Measurements from ENCODE around the gene EML1. TPM values are rescaled to one million over a fixed set of nuclear protein-coding genes. Genes with fewer than 3 reads are reported as not detected.
A peak's percentile ranks its signal among the peaks of the same experiment; 100 is the strongest.

The EML1 gene
- total RNA-seq, 2 experiments from 2014 or later, result not detected

GRCh38 chr14:99808154-99808505, 14.9 kb downstream of the EML1 start:
- DNase-seq, result no peak
- no peaks in the 10 kb centered on the region for H3K4me1 Mint-ChIP-seq
- H3K4me3 Mint-ChIP-seq, result no peak overlapping the region
- no peaks in the 10 kb centered on the region for H3K36me3 Mint-ChIP-seq (ENCODE audit: low read depth)
- peaks cover 18% of the 10 kb centered on the region for H3K27me3 Mint-ChIP-seq
- ChIA-PET CTCF (no interaction called here), POLR2A (no interaction called here)
- H3K9me3 Mint-ChIP-seq, result no peaks in the 10 kb centered on the region
- H3K27ac Mint-ChIP-seq, result no peak overlapping the region

DNA sequence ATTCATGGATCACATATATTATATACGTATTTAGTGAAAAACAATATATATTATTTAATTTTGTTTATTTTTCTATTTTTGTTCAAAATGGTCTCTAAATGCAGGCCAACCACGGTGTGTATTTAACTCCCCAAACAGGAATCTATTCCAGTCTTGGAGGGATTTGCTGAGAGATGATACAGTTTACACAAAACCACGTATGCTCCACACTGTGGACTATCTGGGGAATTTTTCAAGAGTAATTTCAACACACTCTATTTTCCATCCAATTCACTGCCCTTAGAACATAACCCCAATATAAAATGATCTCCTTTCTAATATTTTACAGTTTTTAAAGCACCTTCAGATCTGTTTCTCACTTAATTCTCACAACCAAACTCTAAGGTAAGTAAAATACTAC, 15.3 kb downstream of the EML1 start:
- Mint-ChIP-seq H3K4me3 (no peak overlapping the region), H3K36me3 (ENCODE audit: low read depth) (no peaks in the 10 kb centered on the region), H3K27me3 (peaks cover 18% of the 10 kb centered on the region), H3K9me3 (no peaks in the 10 kb centered on the region), H3K27ac (no peak overlapping the region), H3K4me1 (no peaks in the 10 kb centered on the region)
- DNase-seq, result no peak
- CTCF ChIA-PET, result no interaction called here
- POLR2A ChIA-PET, result no interaction called here

GRCh38 chr14:99809360-99809759, 16.1 kb downstream of the EML1 start:
- Mint-ChIP-seq H3K4me3 (no peak overlapping the region), H3K9me3 (no peaks in the 10 kb centered on the region), H3K4me1 (no peaks in the 10 kb centered on the region), H3K27me3 (peaks cover 24% of the 10 kb centered on the region), H3K36me3 (ENCODE audit: low read depth) (no peaks in the 10 kb centered on the region), H3K27ac (no peak overlapping the region)
- ChIA-PET POLR2A (no interaction called here), CTCF (no interaction called here)
- no peak for DNase-seq

GRCh38 chr14:99809859-99810558, 16.8 kb downstream of the EML1 start:
- Mint-ChIP-seq H3K9me3 (no peaks in the 10 kb centered on the region), H3K36me3 (ENCODE audit: low read depth) (no peaks in the 10 kb centered on the region), H3K4me1 (no peaks in the 10 kb centered on the region), H3K27me3 (peaks cover 27% of the 10 kb centered on the region), H3K27ac (no peak overlapping the region), H3K4me3 (no peak overlapping the region)
- ChIA-PET CTCF (no interaction called here), POLR2A (interaction anchor here (0.7 kb wide), 1 partner anchor 33 kb away, joined by 3 read pairs; no protein-coding TSS in a partner anchor)
- no peak for DNase-seq

DNA sequence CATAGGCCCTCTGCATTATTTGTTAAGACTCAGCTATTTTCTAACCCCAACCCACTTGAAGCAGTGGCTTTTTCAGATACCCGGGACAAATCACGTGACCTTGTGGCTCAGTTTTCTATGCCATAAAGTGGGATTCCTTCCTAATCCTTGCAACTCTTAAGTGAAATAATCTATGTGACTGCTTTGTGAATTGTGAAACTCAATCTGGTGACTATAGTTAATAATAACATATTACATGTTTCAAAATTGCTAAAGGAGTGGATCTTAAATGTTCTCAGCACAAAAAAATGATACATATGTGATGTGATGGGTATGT, 17.3 kb downstream of the EML1 start:
- no peaks in the 10 kb centered on the region for H3K9me3 Mint-ChIP-seq
- no peak overlapping the region for H3K27ac Mint-ChIP-seq
- H3K36me3 Mint-ChIP-seq (ENCODE audit: low read depth), result no peaks in the 10 kb centered on the region
- ChIA-PET POLR2A (interaction anchor here (0.7 kb wide), 1 partner anchor 34 kb away, joined by 3 read pairs; no protein-coding TSS in a partner anchor), CTCF (no interaction called here)
- H3K4me3 Mint-ChIP-seq, result no peak overlapping the region
- peaks cover 30% of the 10 kb centered on the region for H3K27me3 Mint-ChIP-seq
- no peaks in the 10 kb centered on the region for H3K4me1 Mint-ChIP-seq
- DNase-seq, result no peak

DNA sequence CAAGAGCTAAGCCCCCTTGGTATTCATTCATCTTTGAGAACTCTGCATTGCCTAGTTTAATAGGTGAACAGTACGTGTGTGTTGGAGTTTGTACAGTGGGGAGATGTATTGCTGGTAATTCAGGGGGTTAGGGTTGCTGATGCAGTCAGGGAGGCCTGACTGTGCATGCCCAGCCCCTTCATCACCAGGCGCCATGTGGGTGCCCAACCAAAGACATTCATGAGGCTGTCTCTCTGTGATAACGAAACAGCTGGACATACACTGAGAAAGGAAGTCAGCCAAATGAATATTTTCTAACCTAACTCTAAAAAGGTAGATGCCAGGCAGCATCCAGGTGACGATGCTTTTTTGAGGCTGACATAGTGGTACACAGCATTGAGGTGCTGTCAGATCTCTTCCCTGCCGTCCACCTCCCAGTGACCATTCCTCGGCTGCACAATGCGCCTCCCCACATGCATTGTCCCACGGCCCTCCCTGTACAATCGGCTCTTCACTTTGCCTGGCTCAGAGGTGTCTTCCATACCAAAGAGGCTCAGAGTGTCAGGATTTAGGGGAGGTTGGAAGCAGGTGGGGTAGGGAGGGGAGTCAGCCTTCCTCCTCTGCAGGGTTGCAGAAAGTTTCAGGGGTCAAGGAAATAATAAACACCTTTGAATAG, 19.0 kb downstream of the EML1 start:
- H3K27ac Mint-ChIP-seq, result no peak overlapping the region
- H3K36me3 Mint-ChIP-seq (ENCODE audit: low read depth), result no peaks in the 10 kb centered on the region
- no peaks in the 10 kb centered on the region for H3K9me3 Mint-ChIP-seq
- no peak overlapping the region for H3K4me3 Mint-ChIP-seq
- ChIA-PET POLR2A (no interaction called here), CTCF (interaction anchor here (0.6 kb wide), 1 partner anchor 76 kb away, joined by 3 read pairs; no protein-coding TSS in a partner anchor)
- peaks cover 30% of the 10 kb centered on the region for H3K27me3 Mint-ChIP-seq
- no peak for DNase-seq
- H3K4me1 Mint-ChIP-seq, result no peaks in the 10 kb centered on the region

DNA sequence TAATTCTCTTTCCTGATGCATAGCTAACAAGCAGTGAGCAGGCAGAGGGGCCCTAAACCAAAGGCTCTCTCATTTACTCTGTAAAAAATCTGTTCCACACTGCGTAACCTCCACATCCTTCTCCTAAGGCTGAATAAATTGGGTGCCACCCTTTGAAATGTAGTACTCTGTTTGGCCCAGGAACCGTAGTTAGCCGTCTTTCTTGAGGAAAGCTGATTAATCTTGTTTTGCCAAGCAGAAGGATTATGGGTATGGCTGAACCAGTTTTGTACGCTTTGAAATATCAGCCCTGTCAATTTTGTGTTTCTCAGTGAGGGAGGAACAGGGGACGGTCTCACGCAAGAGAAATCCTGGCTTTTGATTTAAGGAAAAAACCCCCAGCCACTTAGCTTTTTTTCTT, 19.7 kb downstream of the EML1 start:
- no peaks in the 10 kb centered on the region for H3K4me1 Mint-ChIP-seq
- POLR2A ChIA-PET, result no interaction called here

GRCh38 chr14:99815696-99816095, 22.5 kb downstream of the EML1 start:
- Mint-ChIP-seq H3K4me3 (no peak overlapping the region), H3K27me3 (peaks cover 54% of the 10 kb centered on the region), H3K36me3 (ENCODE audit: low read depth) (no peaks in the 10 kb centered on the region), H3K4me1 (peaks cover 4% of the 10 kb centered on the region), H3K27ac (no peak overlapping the region), H3K9me3 (no peaks in the 10 kb centered on the region)
- ChIA-PET CTCF (no interaction called here), POLR2A (no interaction called here)
- DNase-seq, result no peak

More for the DNA sequence above, 19.7 kb downstream of the EML1 start:
- DNase-seq, result no peak
- H3K27ac Mint-ChIP-seq, result no peak overlapping the region
- peaks cover 35% of the 10 kb centered on the region for H3K27me3 Mint-ChIP-seq
- H3K36me3 Mint-ChIP-seq (ENCODE audit: low read depth), result no peaks in the 10 kb centered on the region
- H3K9me3 Mint-ChIP-seq, result no peaks in the 10 kb centered on the region
- CTCF ChIA-PET, result no interaction called here
- H3K4me3 Mint-ChIP-seq, result no peak overlapping the region

- Mint-ChIP-seq H3K27me3 (peaks cover 54% of the 10 kb centered on the region), H3K36me3 (ENCODE audit: low read depth) (no peaks in the 10 kb centered on the region), H3K4me1 (peaks cover 4% of the 10 kb centered on the region), H3K9me3 (no peaks in the 10 kb centered on the region), H3K27ac (no peak overlapping the region), H3K4me3 (no peak overlapping the region)
- POLR2A ChIA-PET, result no interaction called here
- DNase-seq, result no peak
- CTCF ChIA-PET, result no interaction called here
Observed at GRCh38 chr14:99816217-99816616, 23.0 kb downstream of the EML1 start.

DNA sequence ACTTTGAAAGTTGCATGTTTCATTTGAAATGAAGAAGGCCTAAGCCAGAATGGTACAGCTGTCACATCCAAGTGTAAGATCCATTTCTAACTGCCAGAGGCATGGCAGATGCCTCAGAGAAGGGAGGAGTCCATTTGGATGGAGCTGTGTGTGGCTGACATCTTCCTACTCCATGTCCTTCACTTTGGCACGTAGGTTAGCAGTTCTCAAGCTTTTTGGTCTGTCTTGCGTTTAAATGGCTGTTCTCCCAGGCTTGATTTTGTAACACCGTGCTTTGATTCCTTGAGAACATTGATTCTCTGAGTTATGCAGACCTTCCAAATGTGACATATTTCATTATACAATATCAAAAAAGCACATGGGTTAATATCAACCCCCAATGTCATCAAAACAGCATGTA, 23.4 kb downstream of the EML1 start:
- H3K27me3 Mint-ChIP-seq, result peaks cover 57% of the 10 kb centered on the region
- no peak overlapping the region for H3K4me3 Mint-ChIP-seq
- POLR2A ChIA-PET, result no interaction called here
- peaks cover 6% of the 10 kb centered on the region for H3K4me1 Mint-ChIP-seq
- CTCF ChIA-PET, result no interaction called here
- no peak for DNase-seq
- no peaks in the 10 kb centered on the region for H3K9me3 Mint-ChIP-seq
- H3K36me3 Mint-ChIP-seq (ENCODE audit: low read depth), result no peaks in the 10 kb centered on the region
- H3K27ac Mint-ChIP-seq, result no peak overlapping the region

GRCh38 chr14:99817331-99817730, 24.1 kb downstream of the EML1 start:
- Mint-ChIP-seq H3K27me3 (peaks cover 61% of the 10 kb centered on the region), H3K9me3 (no peaks in the 10 kb centered on the region), H3K36me3 (ENCODE audit: low read depth) (no peaks in the 10 kb centered on the region), H3K4me3 (no peak overlapping the region), H3K27ac (no peak overlapping the region), H3K4me1 (peaks cover 11% of the 10 kb centered on the region)
- no peak for DNase-seq
- CTCF ChIA-PET, result no interaction called here
- POLR2A ChIA-PET, result no interaction called here

GRCh38 chr14:99818503-99819036, 25.4 kb downstream of the EML1 start:
- no peaks in the 10 kb centered on the region for H3K9me3 Mint-ChIP-seq
- H3K27me3 Mint-ChIP-seq, result peaks cover 66% of the 10 kb centered on the region
- H3K4me1 Mint-ChIP-seq, result peaks cover 11% of the 10 kb centered on the region
- H3K27ac Mint-ChIP-seq, result no peak overlapping the region
- CTCF ChIA-PET, result no interaction called here
- POLR2A ChIA-PET, result no interaction called here
- DNase-seq, result no peak
- no peak overlapping the region for H3K4me3 Mint-ChIP-seq
- H3K36me3 Mint-ChIP-seq (ENCODE audit: low read depth), result no peaks in the 10 kb centered on the region

DNA sequence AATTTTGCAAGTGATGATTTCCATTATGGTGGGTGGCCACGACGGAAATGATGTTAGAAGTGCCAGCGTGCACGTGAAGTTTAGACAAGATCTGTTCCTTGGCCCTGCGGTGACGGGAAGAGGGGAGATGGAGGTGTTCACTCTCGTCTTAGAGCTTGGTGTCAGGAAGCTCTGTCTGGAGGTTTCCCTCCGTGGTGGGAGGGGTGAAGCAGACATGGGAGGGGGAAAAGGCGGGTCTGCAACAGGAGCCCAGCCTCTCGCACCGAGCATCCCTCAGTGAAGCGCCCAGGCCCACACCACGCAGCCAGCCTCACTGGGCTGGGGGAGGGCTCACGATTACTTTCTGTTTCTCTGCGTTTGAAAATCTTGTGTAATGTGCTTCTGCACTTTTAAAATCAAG, 26.3 kb downstream of the EML1 start:
- Mint-ChIP-seq H3K9me3 (no peaks in the 10 kb centered on the region), H3K4me1 (peaks cover 11% of the 10 kb centered on the region), H3K36me3 (ENCODE audit: low read depth) (no peaks in the 10 kb centered on the region), H3K27me3 (peaks cover 61% of the 10 kb centered on the region), H3K4me3 (no peak overlapping the region), H3K27ac (no peak overlapping the region)
- peak; percentile 18 for DNase-seq
- CTCF ChIA-PET, result no interaction called here
- POLR2A ChIA-PET, result no interaction called here

GRCh38 chr14:99820702-99821331, 27.6 kb downstream of the EML1 start:
- H3K27me3 Mint-ChIP-seq, result peaks cover 56% of the 10 kb centered on the region
- ChIA-PET CTCF (no interaction called here), POLR2A (no interaction called here)
- H3K27ac Mint-ChIP-seq, result no peak overlapping the region
- no peak overlapping the region for H3K4me3 Mint-ChIP-seq
- DNase-seq, result no peak
- no peaks in the 10 kb centered on the region for H3K36me3 Mint-ChIP-seq (ENCODE audit: low read depth)
- H3K4me1 Mint-ChIP-seq, result peaks cover 11% of the 10 kb centered on the region
- no peaks in the 10 kb centered on the region for H3K9me3 Mint-ChIP-seq

Measured in activated CD4-positive, alpha-beta memory T cell treated with anti-CD3 and anti-CD28 coated beads, Interleukin-2, amount 10 ng/mL, durations not matched to agents 7 days and 5 days (primary cell).